ENCODE results near the gene HS3ST6. TPM values are rescaled to one million over a fixed set of nuclear protein-coding genes. Genes with fewer than 3 reads are reported as not detected.
A peak's percentile ranks its signal among the peaks of the same experiment; 100 is the strongest.

HS3ST6 gene
- total and polyA plus RNA-seq, 9 of the 15 experiments (the other 6 are each of a cell fraction or from before 2014, with no cell fraction given), result not detected

GRCh38 chr16:1871974-1872635, 46.1 kb downstream of the HS3ST6 start, which contains the start of gene MEIOB (continued):
- TF ChIP-seq CHD1 (IDR thresholded peaks at IDR 0.05; ENCODE audit: low read length), result peak; percentile 34
- 0 out of 2 replicates have a peak, but pooled peaks have one; percentile 63 for TF ChIP-seq ZNF197 (CRISPR knock-in tag; IDR thresholded peaks at IDR 0.05; ENCODE audit: low read depth)
- no peak for TF ChIP-seq ZSCAN32 (CRISPR knock-in tag; IDR thresholded peaks at IDR 0.05)
- TF ChIP-seq ZNF143 (CRISPR knock-in tag; IDR thresholded peaks at IDR 0.05), result no peak
- no peak for TF ChIP-seq POLR2AphosphoS5 (IDR thresholded peaks at IDR 0.05; ENCODE audit: control insufficient read depth, insufficient read depth, low read depth, low read length)
- peak; percentile 60 for TF ChIP-seq KDM5B (IDR thresholded peaks at IDR 0.05; ENCODE audit: insufficient replicate concordance, low read depth, low read length)
- TF ChIP-seq CCNT2 (IDR thresholded peaks at IDR 0.05; ENCODE audit: borderline replicate concordance, extremely low read depth, insufficient read length, low read depth, low read length), result peak; percentile 17
- peak; percentile 75 to 78 for TF ChIP-seq NRF1 (conservative IDR thresholded peaks at IDR 0.05 in 1 of 2, IDR thresholded peaks at IDR 0.05 in 1 of 2)
- no peak for TF ChIP-seq TFAM (CRISPR knock-in tag; conservative IDR thresholded peaks at IDR 0.05)
- no peak for TF ChIP-seq SAFB2 (IDR thresholded peaks at IDR 0.05; ENCODE audit: borderline replicate concordance, low read depth, low read length, severe bottlenecking)
- no peak for TF ChIP-seq ZNF12 (CRISPR knock-in tag; IDR thresholded peaks at IDR 0.05)
- TF ChIP-seq FOXP1 (CRISPR knock-in tag; IDR thresholded peaks at IDR 0.05), result peak; percentile 57; the same call in 1 of the 2 replicates
- TF ChIP-seq AFF4 (CRISPR knock-in tag; IDR thresholded peaks at IDR 0.05), result no peak
- peak; percentile 65 to 77 for TF ChIP-seq MAZ (CRISPR knock-in tag; conservative IDR thresholded peaks at IDR 0.05 in 1 of 2, IDR thresholded peaks at IDR 0.05 in 1 of 2)
- TF ChIP-seq ZBTB9 (CRISPR knock-in tag; IDR thresholded peaks at IDR 0.05), result 0 out of 2 replicates have a peak, but pooled peaks have one; percentile 17
- TF ChIP-seq ZBTB2 (IDR thresholded peaks at IDR 0.05), result peak; percentile 43; the same call in 1 of the 2 replicates
- peak; percentile 50; the same call in 1 of the 2 replicates for TF ChIP-seq EGR1 (conservative IDR thresholded peaks at IDR 0.05)
- TF ChIP-seq POLR2G (IDR thresholded peaks at IDR 0.05; ENCODE audit: low read depth, low read length), result peak; percentile 86
- peak; percentile 68; the same call in 1 of the 2 replicates for TF ChIP-seq HDAC2 (IDR thresholded peaks at IDR 0.05)
